ENCODE data around the gene KCNIP1. TPM values are rescaled to one million over a fixed set of nuclear protein-coding genes. Genes with fewer than 3 reads are reported as not detected.

Gene KCNIP1
- total and polyA plus RNA-seq, 2 of the 8 experiments (the other 6 are each of a cell fraction or from before 2014, with no cell fraction given) = 0.52 to 0.83 TPM

DNA sequence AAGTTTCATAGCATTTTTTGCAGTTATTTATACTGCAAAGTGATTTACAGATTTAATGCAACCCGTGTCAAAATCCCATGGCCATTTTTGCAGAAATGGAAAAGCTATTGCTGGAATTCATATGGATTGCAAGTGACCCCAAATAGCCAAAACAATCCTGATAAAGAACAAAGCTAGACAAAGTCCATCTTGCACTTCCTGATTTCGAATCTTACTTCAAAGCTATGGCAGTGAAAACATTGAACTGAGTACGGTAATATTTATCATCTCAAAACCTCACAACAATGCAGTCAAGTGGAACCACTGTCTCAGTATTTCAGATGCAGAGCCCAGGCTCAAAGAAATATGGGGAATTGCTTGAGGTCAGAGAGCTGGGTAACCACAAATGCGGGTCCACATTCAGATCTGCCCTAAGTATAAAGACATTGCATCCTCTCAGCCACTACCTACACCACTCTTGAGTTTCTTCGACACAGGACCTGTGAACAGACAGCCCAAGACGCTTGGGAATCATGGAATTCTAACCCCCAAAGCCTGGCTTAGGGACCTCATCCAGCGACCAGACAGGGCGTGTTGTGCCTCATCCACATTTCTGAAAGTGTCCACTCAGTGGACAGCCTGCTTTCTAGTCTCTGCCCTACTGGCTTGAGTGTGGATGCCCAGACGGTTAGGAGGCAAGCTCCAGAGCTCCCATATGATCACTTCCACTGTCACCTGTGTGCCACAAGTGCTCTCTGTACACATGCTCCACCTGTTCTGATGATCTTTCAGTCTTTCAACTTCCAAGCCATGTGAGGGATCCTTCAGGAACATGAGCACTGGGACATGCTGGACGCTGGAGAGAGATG, 39.3 kb upstream of the KCNIP1 start:
- Histone ChIP-seq H3K23me2 (ENCODE audit: low read depth, low read length) (no peaks in the 10 kb centered on the region), H4K91ac (replicated peaks; ENCODE audit: insufficient read length, low read length) (no peak overlapping the region), H3K14ac (ENCODE audit: insufficient read length) (no peak overlapping the region), H4K20me1 (replicated peaks in 1 of 2; ENCODE audit: control insufficient read depth in 1 of 2, insufficient read depth in 2 of 2, low read length in 2 of 2) (no peaks in the 10 kb centered on the region), H3K9me3 (ENCODE audit: insufficient read depth in 2 of 2, low read depth in 1 of 2, low read length in 1 of 2) (no peaks in the 10 kb centered on the region), H3K36me3 (ENCODE audit: control insufficient read depth in 2 of 4, insufficient read depth in 4 of 4, low read length in 3 of 4) (no peaks in the 10 kb centered on the region), H2AFZ (ENCODE audit: low read length) (peak overlapping the region; percentile 16; the same call in 1 of the 2 replicates), H3K27ac (ENCODE audit: low read depth, low read length) (no peak overlapping the region), H2BK120ac (replicated peaks; ENCODE audit: low read depth, low read length) (no peak overlapping the region), H3K27me3 (replicated peaks in 1 of 4; ENCODE audit: control insufficient read depth in 3 of 4, extremely low read depth in 1 of 4, insufficient read depth in 3 of 4, low read length in 3 of 4) (no peaks in the 10 kb centered on the region; a peak in 2 of 7 replicates), H3K9ac (replicated peaks in 1 of 4; ENCODE audit: extremely low read depth in 1 of 4, low read depth in 3 of 4, low read length in 3 of 4) (no peak overlapping the region), H3K4me1 (replicated peaks in 1 of 4; ENCODE audit: control insufficient read depth in 3 of 4, insufficient read depth in 4 of 4, low read length in 3 of 4) (0 out of 7 replicates have a peak, but pooled peaks cover 0 to 2% (median 0%) of the 10 kb centered on the region in 4 experiments), H3K4me3 (ENCODE audit: extremely low read depth in 1 of 4, insufficient read depth in 2 of 4, low read depth in 3 of 4, low read length in 4 of 4) (no peak overlapping the region), H2BK5ac (ENCODE audit: low read depth, low read length) (no peak overlapping the region), H3K4ac (replicated peaks; ENCODE audit: insufficient read length, low read depth, low read length) (no peak overlapping the region), H3K4me2 (ENCODE audit: insufficient read depth in 1 of 2, low read depth in 2 of 2, low read length in 2 of 2) (no peak overlapping the region), H3K56ac (replicated peaks; ENCODE audit: insufficient read length, low read depth, low read length) (no peak overlapping the region), H2AK5ac (ENCODE audit: low read depth, low read length) (no peak overlapping the region), H3K18ac (ENCODE audit: extremely low read depth, low read length) (no peak overlapping the region), H4K5ac (ENCODE audit: insufficient read length, low read depth, low read length) (no peak overlapping the region), H2BK12ac (ENCODE audit: low read depth, low read length) (no peak overlapping the region), H3K23ac (ENCODE audit: insufficient read length) (no peak overlapping the region), H3K79me1 (ENCODE audit: low read depth, low read length) (no peaks in the 10 kb centered on the region), H4K8ac (ENCODE audit: extremely low read depth, insufficient read depth, low read length) (no peak overlapping the region), H2BK15ac (ENCODE audit: low read length) (no peak overlapping the region), H2BK20ac (ENCODE audit: low read length) (no peak overlapping the region), H3K79me2 (ENCODE audit: control insufficient read depth in 1 of 2, insufficient read depth in 2 of 2, low read length in 2 of 2) (no peaks in the 10 kb centered on the region)
- ChIA-PET CTCF (ENCODE audit: partially characterized antibody) (interaction anchor here (0.9 to 1.3 kb wide), 5 partner anchors 10 to 45 kb away, joined by 3 to 4 read pairs (median 4); no protein-coding TSS in a partner anchor), POLR2A (ENCODE audit: partially characterized antibody) (interaction anchor here (1.2 kb wide), 1 partner anchor 13 kb away, joined by 3 read pairs; no protein-coding TSS in a partner anchor)
- FAIRE-seq (no peak), DNase-seq (ENCODE audit: low read depth in 1 of 2, low spot score in 2 of 2) (no peak)
- WGBS, 2 experiments (ENCODE audit: extremely low coverage in 1 of 2, insufficient coverage in 1 of 2, insufficient read length in 1 of 2, insufficient replicate concordance in 2 of 2, low coverage in 1 of 2, low lambda C conversion rate in 2 of 2, missing lambda C conversion rate in 1 of 2) = 84% methylated on average over 10 of the region's 10 CpGs; no CpG with 5 or more reads in 1 of the 2 experiments
- TF ChIP-seq, protein P1, sequence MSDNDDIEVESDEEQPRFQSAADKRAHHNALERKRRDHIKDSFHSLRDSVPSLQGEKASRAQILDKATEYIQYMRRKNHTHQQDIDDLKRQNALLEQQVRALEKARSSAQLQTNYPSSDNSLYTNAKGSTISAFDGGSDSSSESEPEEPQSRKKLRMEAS (IDR thresholded peaks at IDR 0.05) = no peak
- TF ChIP-seq JUN (IDR thresholded peaks at IDR 0.05; ENCODE audit: low read depth, low read length) (no peak), NRF1 (IDR thresholded peaks at IDR 0.05; ENCODE audit: low read depth, low read length) (no peak), TBP (IDR thresholded peaks at IDR 0.05; ENCODE audit: low read depth, low read length) (no peak), HDAC2 (IDR thresholded peaks at IDR 0.05; ENCODE audit: borderline replicate concordance in 1 of 2, low read depth in 2 of 2, low read length in 2 of 2) (no peak), TEAD4 (IDR thresholded peaks at IDR 0.05; ENCODE audit: low read depth, low read length) (no peak), RBBP5 (IDR thresholded peaks at IDR 0.05; ENCODE audit: borderline replicate concordance, low read depth, low read length) (no peak), RAD21 (IDR thresholded peaks at IDR 0.05 in 1 of 2, conservative IDR thresholded peaks at IDR 0.05 in 1 of 2; ENCODE audit: low read depth in 2 of 2, low read length in 2 of 2) (no peak), RXRA (IDR thresholded peaks at IDR 0.05; ENCODE audit: insufficient read depth, low read depth, low read length) (no peak), SUZ12 (IDR thresholded peaks at IDR 0.05; ENCODE audit: low read length) (no peak), EZH2 (IDR thresholded peaks at IDR 0.05; ENCODE audit: low read depth, low read length, severe bottlenecking) (no peak)

All from H1 (cell line).